ENCODE data around the gene PTPRF. TPM values are rescaled to one million over a fixed set of nuclear protein-coding genes. Genes with fewer than 3 reads are reported as not detected.

PTPRF gene
- total RNA-seq, 4 donors from 2014 or later, result 53.2 to 80.6 (median 71.7) TPM

- Histone ChIP-seq H3K36me3 (peaks cover 35 to 38% of the 10 kb centered on the region in 2 donors), H3K27me3 (no peaks in the 10 kb centered on the region), H3K4me3 (replicated peaks in 1 of 3) (no peak overlapping the region), H3K4me1 (no peaks in the 10 kb centered on the region), H3K27ac (no peak overlapping the region), H3K9me3 (no peaks in the 10 kb centered on the region)
- TF ChIP-seq POLR2A (IDR thresholded peaks at IDR 0.05) (no peak), CTCF (IDR thresholded peaks at IDR 0.05) (no peak)
- intact Hi-C loops (cut with DNase I), result no loop called here
- no peak for DNase-seq
- WGBS, 2 donors, result 71 to 87% methylated on average over 6 of the region's 6 CpGs
Observed at GRCh38 chr1:43614891-43615290, 84.2 kb downstream of the PTPRF start.

GRCh38 chr1:43616383-43616782, 85.7 kb downstream of the PTPRF start:
- Histone ChIP-seq H3K4me3 (replicated peaks in 1 of 3) (no peak overlapping the region), H3K27me3 (no peaks in the 10 kb centered on the region), H3K4me1 (no peaks in the 10 kb centered on the region), H3K9me3 (no peaks in the 10 kb centered on the region), H3K36me3 (peaks cover 47 to 49% of the 10 kb centered on the region in 2 donors), H3K27ac (no peak overlapping the region)
- TF ChIP-seq POLR2A (IDR thresholded peaks at IDR 0.05) (no peak), CTCF (IDR thresholded peaks at IDR 0.05) (no peak)
- intact Hi-C loops (cut with DNase I), result no loop called here
- DNase-seq, result no peak
- WGBS, 2 donors, result 91 to 97% methylated on average over 7 of the region's 7 CpGs

GRCh38 chr1:43617011-43617410, 86.3 kb downstream of the PTPRF start:
- intact Hi-C loops (cut with DNase I), result no loop called here
- Histone ChIP-seq H3K27ac (no peak overlapping the region), H3K9me3 (no peaks in the 10 kb centered on the region), H3K4me3 (replicated peaks in 1 of 3) (no peak overlapping the region), H3K27me3 (no peaks in the 10 kb centered on the region), H3K4me1 (no peaks in the 10 kb centered on the region), H3K36me3 (peaks cover 48 to 49% of the 10 kb centered on the region in 2 donors)
- DNase-seq, result no peak
- TF ChIP-seq CTCF (IDR thresholded peaks at IDR 0.05), result no peak
- TF ChIP-seq POLR2A (IDR thresholded peaks at IDR 0.05), result no peak
- WGBS, 2 donors, result 80 to 89% methylated on average over 3 to 5 of the region's 5 CpGs

GRCh38 chr1:43617668-43618067, 87.0 kb downstream of the PTPRF start:
- 94 to 98% methylated on average over 14 of the region's 14 CpGs for WGBS, 2 donors
- Histone ChIP-seq H3K4me1 (no peaks in the 10 kb centered on the region), H3K36me3 (peaks cover 49 to 52% of the 10 kb centered on the region in 2 donors), H3K27ac (no peak overlapping the region), H3K4me3 (replicated peaks in 1 of 3) (no peak overlapping the region), H3K9me3 (no peaks in the 10 kb centered on the region), H3K27me3 (no peaks in the 10 kb centered on the region)
- no peak for TF ChIP-seq POLR2A (IDR thresholded peaks at IDR 0.05)
- TF ChIP-seq CTCF (IDR thresholded peaks at IDR 0.05), result no peak
- intact Hi-C loops (cut with DNase I), result no loop called here
- DNase-seq, result no peak

- H3K27ac ChIP-seq, result no peak overlapping the region
- no peaks in the 10 kb centered on the region for H3K9me3 ChIP-seq
- no peak for DNase-seq
- H3K36me3 ChIP-seq, result peaks cover 43 to 50% of the 10 kb centered on the region in 2 donors
- H3K4me3 ChIP-seq (replicated peaks in 1 of 3), result no peak overlapping the region
- intact Hi-C loops (cut with DNase I), result no loop called here
- H3K4me1 ChIP-seq, result no peaks in the 10 kb centered on the region
- TF ChIP-seq POLR2A (IDR thresholded peaks at IDR 0.05) (no peak), CTCF (IDR thresholded peaks at IDR 0.05) (no peak)
- H3K27me3 ChIP-seq, result no peaks in the 10 kb centered on the region
- WGBS, 2 donors, result 90 to 91% methylated on average over 22 of the region's 22 CpGs
Observed at GRCh38 chr1:43618521-43619313, 88.0 kb downstream of the PTPRF start.
